HEK293T (cell line): ENCODE data around the gene JPH4.

Experiments
- BHLHE40 ChIP-seq: fragments of 450-650 bp; IDR thresholded peaks from 2 replicates; pipeline ENCODE4 v1.6.1; 2016; ENCODE audit warnings: mild to moderate bottlenecking, moderate library complexity, borderline replicate concordance
- CTBP1 ChIP-seq: fragments of 450-650 bp; IDR thresholded peaks from 2 replicates; pipeline ENCODE4 v1.6.1; 2016; ENCODE audit warnings: borderline replicate concordance
- ELF4 ChIP-seq: fragments of 450-650 bp; IDR thresholded peaks from 2 replicates; pipeline ENCODE4 v1.6.1; 2017; ENCODE audit warnings: antibody characterized with exemption
- FOXA1 ChIP-seq: fragments of 450-650 bp; IDR thresholded peaks from 2 replicates; pipeline ENCODE4 v1.6.1; 2016; ENCODE audit warnings: mild to moderate bottlenecking
- FOXK2 ChIP-seq: fragments of 450-650 bp; IDR thresholded peaks from 2 replicates; pipeline ENCODE4 v1.6.1; 2016; ENCODE audit warnings: mild to moderate bottlenecking
- FOXM1 ChIP-seq: fragments of 450-650 bp; IDR thresholded peaks from 2 replicates; pipeline ENCODE4 v1.6.1; 2017; ENCODE audit warnings: mild to moderate bottlenecking, borderline replicate concordance
- NFRKB ChIP-seq: fragments of 450-650 bp; IDR thresholded peaks from 2 replicates; pipeline ENCODE4 v1.6.1; 2016; ENCODE audit warnings: mild to moderate bottlenecking, moderate library complexity
- SP1 ChIP-seq: fragments of 450-650 bp; IDR thresholded peaks from 2 replicates; pipeline ENCODE4 v1.6.1; 2017
- TARDBP ChIP-seq: fragments of 450-650 bp; IDR thresholded peaks from 2 replicates; pipeline ENCODE4 v1.6.1; 2016
- ZNF384 ChIP-seq: fragments of 450-650 bp; IDR thresholded peaks from 2 replicates; pipeline ENCODE4 v1.6.1; 2016

- TF ChIP-seq TARDBP, result no peak
- no peak for TF ChIP-seq SP1
- TF ChIP-seq BHLHE40, result no peak
- TF ChIP-seq ELF4, result no peak
- no peak for TF ChIP-seq ZNF384
- no peak for TF ChIP-seq FOXM1
- TF ChIP-seq FOXA1, result no peak
- no peak for TF ChIP-seq CTBP1
- TF ChIP-seq FOXK2, result no peak
- no peak for TF ChIP-seq NFRKB
These were observed 32.3 kb upstream of the JPH4 start for GRCh38 chr14:23610815-23611289.
